GM23248 (cell line): ENCODE measurements around the gene KCNIP1.

ENCODE experiments used
- EZH2 ChIP-seq: fragments of 200-600 bp; sonication (generic); IDR thresholded peaks from 2 replicates; pipeline ENCODE4 v1.6.1; 2018; ENCODE audit warnings: antibody characterized with exemption, mild to moderate bottlenecking; ENCODE audit not compliant: insufficient read depth, poor library complexity, severe bottlenecking
- EZH2phosphoT487 ChIP-seq: fragments of 200-600 bp; sonication (generic); IDR thresholded peaks from 2 replicates; pipeline ENCODE4 v1.6.1; 2018; ENCODE audit warnings: antibody characterized with exemption, moderate library complexity, mild to moderate bottlenecking, low read depth; ENCODE audit not compliant: insufficient read depth

- no peak for TF ChIP-seq EZH2
- TF ChIP-seq EZH2phosphoT487 = no peak
These were observed 269.5 kb downstream of the KCNIP1 start for GRCh38 chr5:170773024-170773985.
